GM23248 (cell line): ENCODE measurements around the gene NAV2. TPM values are rescaled to one million over a fixed set of nuclear protein-coding genes. Genes with fewer than 3 reads are reported as not detected.

Source experiments
- DNase-seq: peaks from one replicate; pipeline ENCODE4 v3.0.0-alpha.2; 2015
- H2AFZ ChIP-seq: fragments of 200-600 bp; sonication (generic); 2 replicates; pipeline ENCODE4 v1.6.1; 2016; ENCODE audit warnings: antibody characterized with exemption
- H3F3A ChIP-seq: fragments of 200-600 bp; sonication (generic); 2 replicates; pipeline ENCODE4 v1.6.1; 2016; ENCODE audit warnings: mild to moderate bottlenecking, antibody characterized with exemption, mixed run types; ENCODE audit not compliant: insufficient read depth
- H3K27ac ChIP-seq: fragments of 200-600 bp; sonication (generic); 2 replicates; pipeline ENCODE4 v1.5.1; 2016; ENCODE audit warnings: mild to moderate bottlenecking
- H3K27me3 ChIP-seq: fragments of 200-600 bp; sonication (generic); replicated peaks from 2 replicates; pipeline ENCODE4 v1.6.1; 2016; ENCODE audit warnings: mild to moderate bottlenecking; ENCODE audit not compliant: insufficient read depth
- H3K36me3 ChIP-seq: fragments of 200-600 bp; sonication (generic); 2 replicates; pipeline ENCODE4 v1.6.1; 2016; ENCODE audit warnings: low read depth, mild to moderate bottlenecking
- H3K4me1 ChIP-seq: fragments of 200-600 bp; sonication (generic); 2 replicates; pipeline ENCODE4 v1.6.1; 2016; ENCODE audit warnings: mild to moderate bottlenecking; ENCODE audit not compliant: insufficient read depth
- H3K4me2 ChIP-seq: fragments of 200-600 bp; sonication (generic); one replicate; pipeline ENCODE4 v1.6.1; 2016; ENCODE audit warnings: mild to moderate bottlenecking; ENCODE audit not compliant: unreplicated experiment
- H3K4me3 ChIP-seq: fragments of 200-600 bp; sonication (generic); 2 replicates; pipeline ENCODE4 v1.5.1; 2016; ENCODE audit warnings: mild to moderate bottlenecking
- H3K79me2 ChIP-seq: fragments of 200-600 bp; sonication (generic); 2 replicates; pipeline ENCODE4 v1.6.1; 2016; ENCODE audit warnings: mild to moderate bottlenecking; ENCODE audit not compliant: insufficient read depth
- H3K9ac ChIP-seq: fragments of 200-600 bp; sonication (generic); 2 replicates; pipeline ENCODE4 v1.6.1; 2016; ENCODE audit warnings: mild to moderate bottlenecking
- H3K9me2 ChIP-seq: fragments of 200-600 bp; sonication (generic); 2 replicates; pipeline ENCODE4 v1.6.1; 2016; ENCODE audit warnings: mixed run types, mild to moderate bottlenecking, moderate library complexity; ENCODE audit not compliant: insufficient read depth
- H3K9me3 ChIP-seq: fragments of 200-600 bp; sonication (generic); one replicate; pipeline ENCODE4 v1.6.1; 2017; ENCODE audit warnings: low read depth
- H4K20me1 ChIP-seq: fragments of 200-600 bp; sonication (generic); 2 replicates; pipeline ENCODE4 v1.6.0; 2016; ENCODE audit not compliant: insufficient read depth
- EZH2 ChIP-seq: fragments of 200-600 bp; sonication (generic); IDR thresholded peaks from 2 replicates; pipeline ENCODE4 v1.6.1; 2018; ENCODE audit warnings: antibody characterized with exemption, mild to moderate bottlenecking; ENCODE audit not compliant: insufficient read depth, poor library complexity, severe bottlenecking
- EZH2phosphoT487 ChIP-seq: fragments of 200-600 bp; sonication (generic); IDR thresholded peaks from 2 replicates; pipeline ENCODE4 v1.6.1; 2018; ENCODE audit warnings: antibody characterized with exemption, moderate library complexity, mild to moderate bottlenecking, low read depth; ENCODE audit not compliant: insufficient read depth
- WGBS, 2 experiments: methylation state at CpG; one replicate each; pipeline ENCODE4 v1.1.6; 2015 to 2017; ENCODE audit warnings: low lambda C conversion rate in 2 of 2, low coverage in 1 of 2; ENCODE audit errors: missing lambda C conversion rate in 2 of 2; 5-methylcytosine and 5-hydroxymethylcytosine counted together
- in situ Hi-C: fragments of 300-500 bp; cut with MboI; formaldehyde crosslinking; loops from 2 replicates; pipeline ENCODE4 v1.15.0; 2020
- polyA plus RNA-seq: library from polyadenylated mRNA; unstranded; fragments of >200 nt; fragmentation: Nextera tagmentation; extraction: Ambion mirVana; gene quantifications from 2 replicates; pipeline ENCODE4 v1.2.1, GENCODE V29; 2016
- total RNA-seq: library from RNA; depleted of rRNA; stranded (reverse); fragments of >200 nt; shearing (Covaris generic); gene quantifications from 2 replicates; pipeline ENCODE4 v1.2.3, GENCODE V29; 2014

The NAV2 gene
- total and polyA plus RNA-seq, 2 experiments from 2014 or later: 5.7 to 11.9 TPM

- TF ChIP-seq EZH2phosphoT487 (no peak), EZH2 (peak; percentile 9)
- Histone ChIP-seq H3K36me3 (no peaks in the 10 kb centered on the region), H3K9ac (no peak overlapping the region), H3K4me3 (no peak overlapping the region), H4K20me1 (no peaks in the 10 kb centered on the region), H3K27me3 (peaks cover 94% of the 10 kb centered on the region), H3F3A (no peaks in the 10 kb centered on the region), H3K4me1 (0 out of 2 replicates have a peak, but pooled peaks cover 7% of the 10 kb centered on the region), H3K79me2 (no peaks in the 10 kb centered on the region), H2AFZ (no peak overlapping the region), H3K9me2 (no peaks in the 10 kb centered on the region), H3K4me2 (no peak overlapping the region), H3K27ac (no peak overlapping the region), H3K9me3 (no peaks in the 10 kb centered on the region)
- no peak for DNase-seq
- WGBS, 2 experiments: 8 to 9% methylated on average over 28 to 29 of the region's 29 CpGs
- in situ Hi-C loops: loop anchor here (25.0 kb wide), 1 partner anchor 1099 kb away; the partner anchor contains the start of gene MRGPRX2
Observed at GRCh38 chr11:20161230-20161918, 448.7 kb downstream of the NAV2 start.

- no peaks in the 10 kb centered on the region for H3K9me2 ChIP-seq
- no peak overlapping the region for H3K4me2 ChIP-seq
- 3% methylated on average over 24 of the region's 24 CpGs for WGBS, 2 experiments
- 0 out of 2 replicates have a peak, but pooled peaks cover 7% of the 10 kb centered on the region for H3K4me1 ChIP-seq
- H2AFZ ChIP-seq: no peak overlapping the region
- no peak overlapping the region for H3K9ac ChIP-seq
- peaks cover 94% of the 10 kb centered on the region for H3K27me3 ChIP-seq
- in situ Hi-C loops: loop anchor here (25.0 kb wide), 1 partner anchor 1100 kb away; the partner anchor contains the start of gene MRGPRX2
- TF ChIP-seq EZH2 (peak; percentile 78), EZH2phosphoT487 (no peak; the same call in 1 of the 2 replicates)
- H3K9me3 ChIP-seq: no peaks in the 10 kb centered on the region
- H3K4me3 ChIP-seq: no peak overlapping the region
- H3K36me3 ChIP-seq: no peaks in the 10 kb centered on the region
- no peak for DNase-seq
- H4K20me1 ChIP-seq: no peaks in the 10 kb centered on the region
- no peaks in the 10 kb centered on the region for H3F3A ChIP-seq
- no peak overlapping the region for H3K27ac ChIP-seq
- no peaks in the 10 kb centered on the region for H3K79me2 ChIP-seq
Observed at GRCh38 chr11:20161923-20162744, 449.5 kb downstream of the NAV2 start.

GRCh38 chr11:20162824-20163782 is 450.5 kb downstream of the NAV2 start:
- H3K9me3 ChIP-seq: no peaks in the 10 kb centered on the region
- H3K4me2 ChIP-seq: peak overlapping the region; percentile 28
- no peaks in the 10 kb centered on the region for H3K9me2 ChIP-seq
- peak overlapping the region; percentile 41 for H3K4me3 ChIP-seq
- peak; percentile 99 for TF ChIP-seq EZH2
- peak; percentile 86 for TF ChIP-seq EZH2phosphoT487
- H2AFZ ChIP-seq: 0 out of 2 replicates have a peak overlapping the region, but pooled peaks have one; percentile 26
- no peaks in the 10 kb centered on the region for H3K79me2 ChIP-seq
- H3F3A ChIP-seq: no peaks in the 10 kb centered on the region
- no peak overlapping the region for H3K27ac ChIP-seq
- in situ Hi-C loops: loop anchor here (25.0 kb wide), 1 partner anchor 1101 kb away; the partner anchor contains the start of gene MRGPRX2
- no peaks in the 10 kb centered on the region for H4K20me1 ChIP-seq
- 3% methylated on average over 61 of the region's 61 CpGs for WGBS, 2 experiments
- H3K36me3 ChIP-seq: no peaks in the 10 kb centered on the region
- H3K9ac ChIP-seq: no peak overlapping the region
- H3K4me1 ChIP-seq: 0 out of 2 replicates have a peak, but pooled peaks cover 7% of the 10 kb centered on the region
- peaks cover 91% of the 10 kb centered on the region for H3K27me3 ChIP-seq
- peak; percentile 50 for DNase-seq
